ENCODE data around the gene VENTX.

The VENTX gene

DNA sequence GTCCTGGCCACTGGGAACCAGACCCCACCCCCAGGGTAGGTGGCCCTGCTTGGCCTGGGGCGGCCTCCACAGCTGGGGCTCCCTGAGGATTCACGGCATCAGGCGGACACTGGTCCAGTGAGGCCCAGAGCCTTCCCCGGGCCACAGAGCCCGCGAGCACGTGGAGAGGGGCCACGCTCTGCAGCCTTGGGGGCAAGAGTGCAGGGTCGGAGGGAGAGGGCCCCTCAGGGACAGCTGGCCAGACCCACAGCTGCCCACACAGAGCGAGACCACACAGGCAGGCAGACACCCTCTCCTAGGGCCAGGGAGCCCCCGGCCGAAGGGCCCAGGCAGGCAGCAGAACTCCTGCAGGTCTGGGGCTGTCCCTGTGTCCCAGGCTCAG lies 10.7 kb downstream of the VENTX start:
- TF ChIP-seq, protein P1, sequence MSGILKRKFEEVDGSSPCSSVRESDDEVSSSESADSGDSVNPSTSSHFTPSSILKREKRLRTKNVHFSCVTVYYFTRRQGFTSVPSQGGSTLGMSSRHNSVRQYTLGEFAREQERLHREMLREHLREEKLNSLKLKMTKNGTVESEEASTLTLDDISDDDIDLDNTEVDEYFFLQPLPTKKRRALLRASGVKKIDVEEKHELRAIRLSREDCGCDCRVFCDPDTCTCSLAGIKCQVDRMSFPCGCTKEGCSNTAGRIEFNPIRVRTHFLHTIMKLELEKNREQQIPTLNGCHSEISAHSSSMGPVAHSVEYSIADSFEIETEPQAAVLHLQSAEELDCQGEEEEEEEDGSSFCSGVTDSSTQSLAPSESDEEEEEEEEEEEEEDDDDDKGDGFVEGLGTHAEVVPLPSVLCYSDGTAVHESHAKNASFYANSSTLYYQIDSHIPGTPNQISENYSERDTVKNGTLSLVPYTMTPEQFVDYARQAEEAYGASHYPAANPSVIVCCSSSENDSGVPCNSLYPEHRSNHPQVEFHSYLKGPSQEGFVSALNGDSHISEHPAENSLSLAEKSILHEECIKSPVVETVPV (CRISPR knock-in tag; IDR thresholded peaks at IDR 0.05): no peak
- TF ChIP-seq ARNTL (CRISPR knock-in tag; IDR thresholded peaks at IDR 0.05; ENCODE audit: borderline replicate concordance, low read depth) (no peak), OSR1 (CRISPR knock-in tag; IDR thresholded peaks at IDR 0.05) (no peak), GLIS3 (CRISPR knock-in tag; IDR thresholded peaks at IDR 0.05) (no peak), ZNF8 (CRISPR knock-in tag; IDR thresholded peaks at IDR 0.05) (no peak), PPARA (CRISPR knock-in tag; IDR thresholded peaks at IDR 0.05; ENCODE audit: borderline replicate concordance) (no peak), ZNF70 (CRISPR knock-in tag; IDR thresholded peaks at IDR 0.05) (no peak)
- TF ChIP-seq, protein P2, sequence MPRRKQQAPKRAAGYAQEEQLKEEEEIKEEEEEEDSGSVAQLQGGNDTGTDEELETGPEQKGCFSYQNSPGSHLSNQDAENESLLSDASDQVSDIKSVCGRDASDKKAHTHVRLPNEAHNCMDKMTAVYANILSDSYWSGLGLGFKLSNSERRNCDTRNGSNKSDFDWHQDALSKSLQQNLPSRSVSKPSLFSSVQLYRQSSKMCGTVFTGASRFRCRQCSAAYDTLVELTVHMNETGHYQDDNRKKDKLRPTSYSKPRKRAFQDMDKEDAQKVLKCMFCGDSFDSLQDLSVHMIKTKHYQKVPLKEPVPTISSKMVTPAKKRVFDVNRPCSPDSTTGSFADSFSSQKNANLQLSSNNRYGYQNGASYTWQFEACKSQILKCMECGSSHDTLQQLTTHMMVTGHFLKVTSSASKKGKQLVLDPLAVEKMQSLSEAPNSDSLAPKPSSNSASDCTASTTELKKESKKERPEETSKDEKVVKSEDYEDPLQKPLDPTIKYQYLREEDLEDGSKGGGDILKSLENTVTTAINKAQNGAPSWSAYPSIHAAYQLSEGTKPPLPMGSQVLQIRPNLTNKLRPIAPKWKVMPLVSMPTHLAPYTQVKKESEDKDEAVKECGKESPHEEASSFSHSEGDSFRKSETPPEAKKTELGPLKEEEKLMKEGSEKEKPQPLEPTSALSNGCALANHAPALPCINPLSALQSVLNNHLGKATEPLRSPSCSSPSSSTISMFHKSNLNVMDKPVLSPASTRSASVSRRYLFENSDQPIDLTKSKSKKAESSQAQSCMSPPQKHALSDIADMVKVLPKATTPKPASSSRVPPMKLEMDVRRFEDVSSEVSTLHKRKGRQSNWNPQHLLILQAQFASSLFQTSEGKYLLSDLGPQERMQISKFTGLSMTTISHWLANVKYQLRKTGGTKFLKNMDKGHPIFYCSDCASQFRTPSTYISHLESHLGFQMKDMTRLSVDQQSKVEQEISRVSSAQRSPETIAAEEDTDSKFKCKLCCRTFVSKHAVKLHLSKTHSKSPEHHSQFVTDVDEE (CRISPR knock-in tag; IDR thresholded peaks at IDR 0.05): no peak
- no peak for ATAC-seq

DNA sequence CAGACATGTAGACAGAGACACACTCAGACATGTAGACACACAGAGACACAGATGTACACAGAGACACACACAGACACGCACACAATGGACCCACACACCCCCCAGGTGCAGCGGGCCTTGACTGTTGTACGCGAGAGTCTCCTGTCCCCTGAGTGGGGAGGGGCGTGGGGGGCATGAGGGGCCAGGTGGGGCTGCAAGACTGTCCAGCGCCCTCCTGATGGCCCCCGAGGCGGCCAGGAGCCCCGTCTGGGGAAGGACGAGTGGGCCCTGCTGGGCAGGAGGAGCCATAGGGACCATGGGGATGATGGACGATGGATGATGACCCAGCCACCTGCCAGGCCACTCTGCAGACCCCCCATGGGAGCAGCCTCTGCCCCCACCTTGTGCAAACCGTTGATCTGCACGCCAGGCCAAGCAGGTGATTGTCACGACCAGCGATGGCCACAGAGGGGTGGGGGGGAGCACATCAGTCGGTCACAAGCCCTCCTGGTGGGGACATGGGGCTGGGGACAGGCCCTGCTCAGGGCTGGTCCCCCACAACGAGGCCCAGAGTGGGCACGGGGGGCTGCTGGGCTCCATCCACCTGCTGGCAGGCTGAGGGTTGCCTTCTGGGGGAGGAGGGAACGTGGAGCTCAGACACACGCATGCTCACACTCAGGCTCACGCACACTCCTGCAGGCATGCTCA lies 11.6 kb downstream of the VENTX start:
- no peak; the same call in 2 of the 3 replicates for ATAC-seq
- TF ChIP-seq RARB (CRISPR knock-in tag; IDR thresholded peaks at IDR 0.05) (no peak), ZC3H10 (CRISPR knock-in tag; IDR thresholded peaks at IDR 0.05) (no peak), TCF4 (CRISPR knock-in tag; IDR thresholded peaks at IDR 0.05; ENCODE audit: borderline replicate concordance) (no peak), ZFP3 (CRISPR knock-in tag; IDR thresholded peaks at IDR 0.05) (no peak), OSR1 (CRISPR knock-in tag; IDR thresholded peaks at IDR 0.05) (no peak), POU6F1 (CRISPR knock-in tag; IDR thresholded peaks at IDR 0.05; ENCODE audit: borderline replicate concordance, low read depth) (no peak), ZNF565 (CRISPR knock-in tag; conservative IDR thresholded peaks at IDR 0.05; ENCODE audit: low read depth) (no peak), ZNF70 (CRISPR knock-in tag; IDR thresholded peaks at IDR 0.05) (no peak)
- TF ChIP-seq, protein P1 (CRISPR knock-in tag; IDR thresholded peaks at IDR 0.05): no peak

GRCh38 chr10:133249975-133250754 lies 12.5 kb downstream of the VENTX start:
- ATAC-seq: no peak
- TF ChIP-seq OSR1 (CRISPR knock-in tag; IDR thresholded peaks at IDR 0.05) (no peak), ESRRG (CRISPR knock-in tag; IDR thresholded peaks at IDR 0.05) (no peak), ZFP3 (CRISPR knock-in tag; IDR thresholded peaks at IDR 0.05) (no peak), ZC3H10 (CRISPR knock-in tag; IDR thresholded peaks at IDR 0.05) (no peak), PPARA (CRISPR knock-in tag; IDR thresholded peaks at IDR 0.05; ENCODE audit: borderline replicate concordance) (no peak), ZFP30 (CRISPR knock-in tag; IDR thresholded peaks at IDR 0.05) (no peak), CSDC2 (CRISPR knock-in tag; IDR thresholded peaks at IDR 0.05) (no peak), POU6F1 (CRISPR knock-in tag; IDR thresholded peaks at IDR 0.05; ENCODE audit: borderline replicate concordance, low read depth) (no peak), BACH2 (CRISPR knock-in tag; IDR thresholded peaks at IDR 0.05; ENCODE audit: borderline replicate concordance) (no peak), ISL1 (CRISPR knock-in tag; IDR thresholded peaks at IDR 0.05) (no peak), GLIS3 (CRISPR knock-in tag; IDR thresholded peaks at IDR 0.05) (no peak), RARB (CRISPR knock-in tag; IDR thresholded peaks at IDR 0.05) (no peak), SNAI2 (CRISPR knock-in tag; IDR thresholded peaks at IDR 0.05) (no peak)
- TF ChIP-seq, protein P2 (CRISPR knock-in tag; IDR thresholded peaks at IDR 0.05): no peak
- TF ChIP-seq, protein P3, sequence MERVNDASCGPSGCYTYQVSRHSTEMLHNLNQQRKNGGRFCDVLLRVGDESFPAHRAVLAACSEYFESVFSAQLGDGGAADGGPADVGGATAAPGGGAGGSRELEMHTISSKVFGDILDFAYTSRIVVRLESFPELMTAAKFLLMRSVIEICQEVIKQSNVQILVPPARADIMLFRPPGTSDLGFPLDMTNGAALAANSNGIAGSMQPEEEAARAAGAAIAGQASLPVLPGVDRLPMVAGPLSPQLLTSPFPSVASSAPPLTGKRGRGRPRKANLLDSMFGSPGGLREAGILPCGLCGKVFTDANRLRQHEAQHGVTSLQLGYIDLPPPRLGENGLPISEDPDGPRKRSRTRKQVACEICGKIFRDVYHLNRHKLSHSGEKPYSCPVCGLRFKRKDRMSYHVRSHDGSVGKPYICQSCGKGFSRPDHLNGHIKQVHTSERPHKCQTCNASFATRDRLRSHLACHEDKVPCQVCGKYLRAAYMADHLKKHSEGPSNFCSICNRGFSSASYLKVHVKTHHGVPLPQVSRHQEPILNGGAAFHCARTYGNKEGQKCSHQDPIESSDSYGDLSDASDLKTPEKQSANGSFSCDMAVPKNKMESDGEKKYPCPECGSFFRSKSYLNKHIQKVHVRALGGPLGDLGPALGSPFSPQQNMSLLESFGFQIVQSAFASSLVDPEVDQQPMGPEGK (CRISPR knock-in tag; IDR thresholded peaks at IDR 0.05; ENCODE audit: borderline replicate concordance): no peak

Measured in SK-N-SH treated with all-trans-retinoic acid at 6 μM for 48 hours (cell line).